ENCODE results near the gene FANCC.
"Not testable (repeated sequence)": the region's sequence is repeated elsewhere in the genome, so short reads cannot be mapped to it uniquely, and the experiment has no call there.

The FANCC gene

GRCh38 chr9:95270790-95271189 is 46.7 kb downstream of the FANCC start:
- Histone ChIP-seq H3K27ac (ENCODE audit: low read depth in 2 of 2, low read length in 2 of 2) (no peak overlapping the region), H3K9me3 (ENCODE audit: control insufficient read depth in 2 of 2, low read length in 2 of 2) (no peaks in the 10 kb centered on the region), H3K4me3 (ENCODE audit: low read length in 2 of 2) (no peak overlapping the region), H3K9ac (ENCODE audit: low read depth in 1 of 2, low read length in 2 of 2) (no peak overlapping the region), H3K27me3 (ENCODE audit: control insufficient read depth in 2 of 2, insufficient read depth in 2 of 2, low read length in 2 of 2) (no peaks in the 10 kb centered on the region), H3K4me1 (ENCODE audit: control insufficient read depth in 2 of 2, insufficient read depth in 2 of 2, low read length in 2 of 2) (peaks cover 0 to 5% of the 10 kb centered on the region in 2 donors), H3K36me3 (ENCODE audit: control insufficient read depth in 2 of 2, insufficient read depth in 2 of 2, low read length in 2 of 2) (no peaks in the 10 kb centered on the region)

- not testable (repeated sequence) for H3K9ac ChIP-seq (ENCODE audit: low read depth in 1 of 2, low read length in 2 of 2); H3K27ac ChIP-seq (ENCODE audit: low read depth in 2 of 2, low read length in 2 of 2); H3K9me3 ChIP-seq (ENCODE audit: control insufficient read depth in 2 of 2, low read length in 2 of 2); H3K36me3 ChIP-seq (ENCODE audit: control insufficient read depth in 2 of 2, insufficient read depth in 2 of 2, low read length in 2 of 2); H3K27me3 ChIP-seq (ENCODE audit: control insufficient read depth in 2 of 2, insufficient read depth in 2 of 2, low read length in 2 of 2); H3K4me3 ChIP-seq (ENCODE audit: low read length in 2 of 2)
- H3K4me1 ChIP-seq (ENCODE audit: control insufficient read depth in 2 of 2, insufficient read depth in 2 of 2, low read length in 2 of 2), result peaks cover 7 to 12% of the 10 kb centered on the region in 2 donors
Measured at GRCh38 chr9:95269803-95270773, 47.4 kb downstream of the FANCC start.

- no peaks in the 10 kb centered on the region for H3K27me3 ChIP-seq (ENCODE audit: control insufficient read depth in 2 of 2, insufficient read depth in 2 of 2, low read length in 2 of 2)
- peaks cover 8 to 12% of the 10 kb centered on the region in 2 donors for H3K4me1 ChIP-seq (ENCODE audit: control insufficient read depth in 2 of 2, insufficient read depth in 2 of 2, low read length in 2 of 2)
- no peaks in the 10 kb centered on the region for H3K9me3 ChIP-seq (ENCODE audit: control insufficient read depth in 2 of 2, low read length in 2 of 2)
- H3K4me3 ChIP-seq (ENCODE audit: low read length in 2 of 2), result no peak overlapping the region
- H3K9ac ChIP-seq (ENCODE audit: low read depth in 1 of 2, low read length in 2 of 2), result no peak overlapping the region
- no peak overlapping the region for H3K27ac ChIP-seq (ENCODE audit: low read depth in 2 of 2, low read length in 2 of 2)
- no peaks in the 10 kb centered on the region for H3K36me3 ChIP-seq (ENCODE audit: control insufficient read depth in 2 of 2, insufficient read depth in 2 of 2, low read length in 2 of 2)
Measured at GRCh38 chr9:95268681-95269080, 48.8 kb downstream of the FANCC start.

GRCh38 chr9:95266649-95267048 is 50.9 kb downstream of the FANCC start:
- Histone ChIP-seq H3K9me3 (ENCODE audit: control insufficient read depth in 2 of 2, low read length in 2 of 2) (no peaks in the 10 kb centered on the region), H3K4me3 (ENCODE audit: low read length in 2 of 2) (no peak overlapping the region), H3K27me3 (ENCODE audit: control insufficient read depth in 2 of 2, insufficient read depth in 2 of 2, low read length in 2 of 2) (no peaks in the 10 kb centered on the region), H3K9ac (ENCODE audit: low read depth in 1 of 2, low read length in 2 of 2) (no peak overlapping the region), H3K27ac (ENCODE audit: low read depth in 2 of 2, low read length in 2 of 2) (no peak overlapping the region), H3K4me1 (ENCODE audit: control insufficient read depth in 2 of 2, insufficient read depth in 2 of 2, low read length in 2 of 2) (peaks cover 8 to 12% of the 10 kb centered on the region in 2 donors), H3K36me3 (ENCODE audit: control insufficient read depth in 2 of 2, insufficient read depth in 2 of 2, low read length in 2 of 2) (no peaks in the 10 kb centered on the region)

- H3K4me3 ChIP-seq (ENCODE audit: low read length in 2 of 2), result no peak overlapping the region
- H3K9ac ChIP-seq (ENCODE audit: low read depth in 1 of 2, low read length in 2 of 2), result no peak overlapping the region
- H3K27ac ChIP-seq (ENCODE audit: low read depth in 2 of 2, low read length in 2 of 2), result no peak overlapping the region
- peaks cover 8 to 12% of the 10 kb centered on the region in 2 donors for H3K4me1 ChIP-seq (ENCODE audit: control insufficient read depth in 2 of 2, insufficient read depth in 2 of 2, low read length in 2 of 2)
- H3K9me3 ChIP-seq (ENCODE audit: control insufficient read depth in 2 of 2, low read length in 2 of 2), result no peaks in the 10 kb centered on the region
- H3K36me3 ChIP-seq (ENCODE audit: control insufficient read depth in 2 of 2, insufficient read depth in 2 of 2, low read length in 2 of 2), result no peaks in the 10 kb centered on the region
- no peaks in the 10 kb centered on the region for H3K27me3 ChIP-seq (ENCODE audit: control insufficient read depth in 2 of 2, insufficient read depth in 2 of 2, low read length in 2 of 2)
Measured at GRCh38 chr9:95265960-95266359, 51.5 kb downstream of the FANCC start.

GRCh38 chr9:95264954-95265615 is 52.4 kb downstream of the FANCC start:
- Histone ChIP-seq H3K9ac (ENCODE audit: low read depth in 1 of 2, low read length in 2 of 2) (no peak overlapping the region), H3K27ac (ENCODE audit: low read depth in 2 of 2, low read length in 2 of 2) (no peak overlapping the region), H3K27me3 (ENCODE audit: control insufficient read depth in 2 of 2, insufficient read depth in 2 of 2, low read length in 2 of 2) (no peaks in the 10 kb centered on the region), H3K4me3 (ENCODE audit: low read length in 2 of 2) (no peak overlapping the region), H3K9me3 (ENCODE audit: control insufficient read depth in 2 of 2, low read length in 2 of 2) (no peaks in the 10 kb centered on the region), H3K36me3 (ENCODE audit: control insufficient read depth in 2 of 2, insufficient read depth in 2 of 2, low read length in 2 of 2) (no peaks in the 10 kb centered on the region), H3K4me1 (ENCODE audit: control insufficient read depth in 2 of 2, insufficient read depth in 2 of 2, low read length in 2 of 2) (peaks cover 8 to 12% of the 10 kb centered on the region in 2 donors)

GRCh38 chr9:95261890-95262289 is 55.6 kb downstream of the FANCC start:
- H3K36me3 ChIP-seq (ENCODE audit: control insufficient read depth in 2 of 2, insufficient read depth in 2 of 2, low read length in 2 of 2), result no peaks in the 10 kb centered on the region
- H3K27me3 ChIP-seq (ENCODE audit: control insufficient read depth in 2 of 2, insufficient read depth in 2 of 2, low read length in 2 of 2), result no peaks in the 10 kb centered on the region
- peaks cover 8 to 12% of the 10 kb centered on the region in 2 donors for H3K4me1 ChIP-seq (ENCODE audit: control insufficient read depth in 2 of 2, insufficient read depth in 2 of 2, low read length in 2 of 2)
- no peaks in the 10 kb centered on the region for H3K9me3 ChIP-seq (ENCODE audit: control insufficient read depth in 2 of 2, low read length in 2 of 2)
- no peak overlapping the region for H3K4me3 ChIP-seq (ENCODE audit: low read length in 2 of 2)
- no peak overlapping the region for H3K27ac ChIP-seq (ENCODE audit: low read depth in 2 of 2, low read length in 2 of 2)
- H3K9ac ChIP-seq (ENCODE audit: low read depth in 1 of 2, low read length in 2 of 2), result no peak overlapping the region

GRCh38 chr9:95250462-95251221 is 66.9 kb downstream of the FANCC start:
- Histone ChIP-seq H3K27ac (ENCODE audit: low read depth in 2 of 2, low read length in 2 of 2) (no peak overlapping the region), H3K9me3 (ENCODE audit: control insufficient read depth in 2 of 2, low read length in 2 of 2) (no peaks in the 10 kb centered on the region)

DNA sequence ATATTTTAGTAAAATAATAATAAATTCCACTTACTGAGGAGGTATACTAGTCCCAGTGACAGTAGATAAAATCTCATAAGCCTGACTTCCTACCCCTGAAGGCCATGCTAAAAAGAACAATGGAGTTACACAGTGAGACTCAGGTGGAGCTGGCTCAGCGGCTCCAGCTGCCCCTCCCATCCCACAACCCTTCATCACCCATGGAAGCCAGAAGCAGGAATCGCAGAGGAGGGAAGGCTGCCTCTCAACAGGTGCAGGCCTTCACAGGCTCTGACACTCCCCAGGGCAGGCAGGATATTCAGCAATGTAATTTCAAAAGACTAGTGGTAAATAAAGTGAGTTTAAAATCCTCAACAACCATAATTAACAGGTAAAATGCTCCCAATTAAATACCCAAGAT is 67.5 kb downstream of the FANCC start:
- Histone ChIP-seq H3K9ac (ENCODE audit: low read depth in 1 of 2, low read length in 2 of 2) (no peak overlapping the region), H3K4me1 (ENCODE audit: control insufficient read depth in 2 of 2, insufficient read depth in 2 of 2, low read length in 2 of 2) (no peaks in the 10 kb centered on the region), H3K4me3 (ENCODE audit: low read length in 2 of 2) (no peak overlapping the region), H3K27ac (ENCODE audit: low read depth in 2 of 2, low read length in 2 of 2) (no peak overlapping the region), H3K9me3 (ENCODE audit: control insufficient read depth in 2 of 2, low read length in 2 of 2) (no peaks in the 10 kb centered on the region), H3K27me3 (ENCODE audit: control insufficient read depth in 2 of 2, insufficient read depth in 2 of 2, low read length in 2 of 2) (no peaks in the 10 kb centered on the region), H3K36me3 (ENCODE audit: control insufficient read depth in 2 of 2, insufficient read depth in 2 of 2, low read length in 2 of 2) (peaks cover 3 to 5% of the 10 kb centered on the region in 2 donors)

More at GRCh38 chr9:95250462-95251221, 66.9 kb downstream of the FANCC start:
- peaks cover 3 to 5% of the 10 kb centered on the region in 2 donors for H3K36me3 ChIP-seq (ENCODE audit: control insufficient read depth in 2 of 2, insufficient read depth in 2 of 2, low read length in 2 of 2)
- H3K27me3 ChIP-seq (ENCODE audit: control insufficient read depth in 2 of 2, insufficient read depth in 2 of 2, low read length in 2 of 2), result no peaks in the 10 kb centered on the region
- H3K4me1 ChIP-seq (ENCODE audit: control insufficient read depth in 2 of 2, insufficient read depth in 2 of 2, low read length in 2 of 2), result no peaks in the 10 kb centered on the region
- no peak overlapping the region for H3K4me3 ChIP-seq (ENCODE audit: low read length in 2 of 2)
- H3K9ac ChIP-seq (ENCODE audit: low read depth in 1 of 2, low read length in 2 of 2), result no peak overlapping the region

All from mucosa of rectum (tissue), 2 donors.